Bronchial epithelial cell (primary cell): ENCODE measurements around the gene NEB. TPM values are rescaled to one million over a fixed set of nuclear protein-coding genes. Genes with fewer than 3 reads are reported as not detected.
"Not testable (repeated sequence)": the region's sequence is repeated elsewhere in the genome, so short reads cannot be mapped to it uniquely, and the experiment has no call there.

Experiments used
- DNase-seq: peaks from one replicate; pipeline ENCODE4 v3.0.0-alpha.2; 2010; ENCODE audit warnings: low read depth
- FAIRE-seq: peaks from 2 replicates; lab custom pipeline; 2011; peaks lifted over from hg19 to GRCh38; lab: Jason Lieb, UNC
- H3K27me3 ChIP-seq: 2 replicates; pipeline ENCODE4 v1.5.1; 2011; ENCODE audit warnings: low read length; ENCODE audit not compliant: control insufficient read depth, insufficient read depth
- H3K36me3 ChIP-seq: 2 replicates; pipeline ENCODE4 v1.5.1; 2011; ENCODE audit warnings: low read length; ENCODE audit not compliant: control insufficient read depth, insufficient read depth
- H3K4me3 ChIP-seq: 2 replicates; pipeline ENCODE4 v1.5.1; 2011; ENCODE audit warnings: mild to moderate bottlenecking, low read depth, low read length, control low read depth
- total RNA-seq: library from RNA; depleted of rRNA; stranded (reverse); fragments of >200 nt; gene quantifications from 2 replicates; pipeline ENCODE4 v1.2.1, GENCODE V29; 2014
- TF ChIP-seq, protein P1 (sequence below): IDR thresholded peaks from 2 replicates; pipeline ENCODE4 v1.5.1; 2011; ENCODE audit warnings: mild to moderate bottlenecking, moderate library complexity, low read length, control low read depth, inconsistent platforms; ENCODE audit not compliant: insufficient read depth, severe bottlenecking

The NEB gene
- total RNA-seq, 1 donor from 2014 or later = 0.26 TPM

DNA sequence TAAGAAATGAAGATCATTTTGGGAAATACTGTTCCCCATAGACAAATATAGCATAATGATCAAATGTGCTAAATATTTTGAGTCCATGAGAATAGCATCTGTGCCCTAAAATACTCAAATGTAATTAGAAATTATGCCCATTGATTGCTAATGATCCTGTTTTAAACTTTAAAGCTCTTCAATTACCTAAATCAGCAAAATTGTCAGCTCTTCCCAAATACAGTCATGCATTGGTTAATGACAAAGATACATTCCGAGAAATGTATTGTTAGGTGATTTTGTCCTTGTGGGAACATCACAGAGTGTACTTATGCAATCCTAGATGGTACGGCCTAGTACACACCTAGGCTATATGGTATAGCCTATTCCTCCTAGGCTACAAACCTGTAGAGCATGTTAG, 89.7 kb downstream of the NEB start:
- H3K36me3 ChIP-seq = no peaks in the 10 kb centered on the region
- H3K27me3 ChIP-seq = no peaks in the 10 kb centered on the region
- FAIRE-seq (no peak), DNase-seq (no peak)
- TF ChIP-seq, protein P1, sequence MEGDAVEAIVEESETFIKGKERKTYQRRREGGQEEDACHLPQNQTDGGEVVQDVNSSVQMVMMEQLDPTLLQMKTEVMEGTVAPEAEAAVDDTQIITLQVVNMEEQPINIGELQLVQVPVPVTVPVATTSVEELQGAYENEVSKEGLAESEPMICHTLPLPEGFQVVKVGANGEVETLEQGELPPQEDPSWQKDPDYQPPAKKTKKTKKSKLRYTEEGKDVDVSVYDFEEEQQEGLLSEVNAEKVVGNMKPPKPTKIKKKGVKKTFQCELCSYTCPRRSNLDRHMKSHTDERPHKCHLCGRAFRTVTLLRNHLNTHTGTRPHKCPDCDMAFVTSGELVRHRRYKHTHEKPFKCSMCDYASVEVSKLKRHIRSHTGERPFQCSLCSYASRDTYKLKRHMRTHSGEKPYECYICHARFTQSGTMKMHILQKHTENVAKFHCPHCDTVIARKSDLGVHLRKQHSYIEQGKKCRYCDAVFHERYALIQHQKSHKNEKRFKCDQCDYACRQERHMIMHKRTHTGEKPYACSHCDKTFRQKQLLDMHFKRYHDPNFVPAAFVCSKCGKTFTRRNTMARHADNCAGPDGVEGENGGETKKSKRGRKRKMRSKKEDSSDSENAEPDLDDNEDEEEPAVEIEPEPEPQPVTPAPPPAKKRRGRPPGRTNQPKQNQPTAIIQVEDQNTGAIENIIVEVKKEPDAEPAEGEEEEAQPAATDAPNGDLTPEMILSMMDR = no peak
- H3K4me3 ChIP-seq = no peak overlapping the region

DNA sequence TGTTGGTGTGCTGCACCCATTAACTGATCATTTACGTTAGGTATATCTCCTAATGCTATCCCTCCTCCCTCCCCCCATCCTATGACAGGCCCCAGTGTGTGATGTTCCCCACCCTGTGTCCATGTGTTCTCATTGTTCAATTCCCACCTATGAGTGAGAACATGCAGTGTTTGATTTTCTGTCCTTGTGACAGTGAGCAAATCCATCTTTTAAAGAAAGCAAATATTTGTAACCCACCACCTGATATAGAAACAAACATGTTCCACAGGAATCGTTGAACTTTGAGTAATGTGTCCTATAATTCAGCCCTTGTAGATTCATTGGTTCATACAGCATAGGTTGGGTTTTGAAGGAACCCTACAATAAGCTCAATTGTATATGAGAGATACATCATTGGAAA, 92.4 kb downstream of the NEB start:
- not testable (repeated sequence) for H3K27me3 ChIP-seq, DNase-seq, FAIRE-seq, H3K4me3 ChIP-seq, H3K36me3 ChIP-seq

- Histone ChIP-seq H3K36me3 (no peaks in the 10 kb centered on the region), H3K4me3 (no peak overlapping the region), H3K27me3 (no peaks in the 10 kb centered on the region)
- DNase-seq (no peak), FAIRE-seq (no peak)
- TF ChIP-seq, protein P1 = no peak
These were observed 94.2 kb downstream of the NEB start for GRCh38 chr2:151640087-151640486.

DNA sequence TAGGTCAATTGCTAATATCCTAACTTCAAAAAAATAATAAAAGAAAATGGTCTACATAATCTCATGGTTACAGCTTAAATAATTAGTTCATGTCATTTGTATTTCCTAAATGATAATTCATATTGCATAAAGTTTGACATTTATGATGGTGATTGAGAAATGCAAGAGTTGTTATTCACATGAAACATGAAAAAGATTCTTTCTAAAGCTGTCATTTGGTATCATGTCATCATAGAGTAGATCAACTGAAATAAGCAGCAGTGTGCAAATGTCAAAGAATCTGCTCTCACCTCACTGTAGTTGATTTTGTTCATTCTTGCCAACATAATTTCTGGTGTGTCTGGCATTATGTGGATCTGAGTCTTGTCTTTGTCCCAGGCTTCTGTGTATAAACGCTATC, 95.3 kb downstream of the NEB start:
- TF ChIP-seq, protein P1 = no peak
- DNase-seq (no peak), FAIRE-seq (no peak)
- Histone ChIP-seq H3K4me3 (no peak overlapping the region), H3K27me3 (no peaks in the 10 kb centered on the region), H3K36me3 (no peaks in the 10 kb centered on the region)

DNA sequence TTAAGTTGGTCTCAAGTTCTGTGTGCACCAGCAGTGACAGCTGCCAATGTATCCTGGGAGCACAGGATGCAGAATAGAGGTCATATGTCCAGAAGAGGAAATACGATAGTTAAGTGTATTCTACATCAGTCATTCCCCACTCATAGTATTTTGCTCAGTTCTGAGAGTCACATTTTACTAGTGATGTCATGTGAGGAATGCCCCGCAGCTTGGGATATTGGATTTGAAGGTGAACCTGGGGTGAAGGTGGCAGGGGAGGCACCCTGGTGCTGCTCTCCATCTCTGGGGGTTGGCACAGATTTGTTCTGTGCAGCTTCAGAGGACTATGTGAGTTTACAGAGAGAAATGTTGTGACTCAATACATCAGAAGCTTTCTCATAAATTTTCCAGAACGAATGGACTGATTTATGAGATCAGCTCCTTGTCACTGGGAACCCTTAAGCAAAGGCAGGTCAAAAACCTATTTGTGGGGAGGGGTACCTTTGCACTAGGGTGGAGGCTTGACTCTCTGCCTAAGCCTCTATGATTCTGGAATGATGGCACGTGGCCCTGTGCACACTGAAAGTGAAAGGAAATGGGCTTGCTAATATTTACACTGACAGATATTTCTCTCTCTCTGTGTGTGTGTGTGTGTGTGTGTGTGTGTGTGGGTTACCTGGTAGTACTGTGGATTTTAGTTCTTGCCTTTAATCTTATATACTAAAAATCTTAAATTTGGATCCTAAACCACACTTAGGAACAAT, 95.9 kb downstream of the NEB start:
- TF ChIP-seq, protein P1 = no peak
- DNase-seq (peak; percentile 15), FAIRE-seq (no peak)
- no peaks in the 10 kb centered on the region for H3K27me3 ChIP-seq
- H3K36me3 ChIP-seq = no peaks in the 10 kb centered on the region
- no peak overlapping the region for H3K4me3 ChIP-seq

DNA sequence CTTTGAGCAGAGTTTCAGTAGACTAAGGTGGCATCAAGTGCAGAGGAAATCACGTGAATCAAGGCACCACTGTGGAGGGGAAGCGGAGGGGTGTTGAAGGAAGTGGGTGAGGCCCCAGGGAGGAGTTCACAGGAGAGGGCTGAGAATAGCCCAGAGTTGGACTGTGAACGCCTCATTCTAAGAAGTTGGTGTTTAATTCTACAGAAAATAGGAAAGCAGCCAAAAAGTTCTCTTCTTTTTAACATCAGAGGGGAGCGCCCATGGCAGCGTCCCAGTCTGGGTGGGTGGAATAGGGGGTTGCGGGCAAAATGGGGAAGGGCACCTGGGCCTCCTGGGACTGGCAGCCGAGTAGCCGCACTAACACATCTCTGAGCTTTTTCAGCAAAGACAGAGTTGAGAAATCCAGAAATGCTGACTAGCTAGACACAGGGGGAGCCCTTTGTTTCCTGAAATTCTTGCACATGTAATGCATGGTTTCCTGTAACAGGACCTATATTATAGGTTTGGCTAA, 97.0 kb downstream of the NEB start:
- no peaks in the 10 kb centered on the region for H3K27me3 ChIP-seq
- no peak for FAIRE-seq
- no peak for DNase-seq
- TF ChIP-seq, protein P1 = no peak
- H3K36me3 ChIP-seq = no peaks in the 10 kb centered on the region
- H3K4me3 ChIP-seq = no peak overlapping the region
